ENCODE results near the gene MYO1E.

MYO1E gene

GRCh38 chr15:59256482-59256881 lies 116.2 kb downstream of the MYO1E start:
- DNase-seq = no peak

GRCh38 chr15:59255680-59256336 lies 116.9 kb downstream of the MYO1E start:
- no peak for DNase-seq

GRCh38 chr15:59252137-59252536 lies 120.5 kb downstream of the MYO1E start:
- DNase-seq = no peak

- no peak for DNase-seq
Measured at GRCh38 chr15:59251001-59251845, 121.4 kb downstream of the MYO1E start.

GRCh38 chr15:59250249-59250648 lies 122.4 kb downstream of the MYO1E start:
- no peak for DNase-seq

GRCh38 chr15:59249816-59250215 lies 122.9 kb downstream of the MYO1E start:
- DNase-seq = no peak

DNA sequence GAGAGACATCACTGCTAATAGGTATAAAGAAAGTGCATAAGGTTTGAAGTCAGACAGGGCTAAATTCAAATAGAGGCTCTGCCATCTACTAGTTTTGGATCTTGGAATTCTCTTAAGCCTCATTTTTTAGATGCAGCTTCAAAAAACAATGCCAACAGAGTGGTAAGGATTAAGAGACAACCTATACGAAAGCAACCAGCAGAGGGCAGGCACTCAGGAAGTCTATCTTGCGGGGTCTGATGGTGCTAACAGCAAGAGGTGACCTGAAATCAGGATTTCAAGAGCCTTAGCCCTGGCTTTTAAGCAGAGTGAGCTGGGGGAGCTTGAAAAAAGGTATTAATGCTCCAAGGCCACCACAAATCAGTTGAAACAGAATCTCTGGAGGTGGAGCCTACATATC lies 125.3 kb downstream of the MYO1E start:
- peak in 2 of 4 experiments; percentile 3 to 15 for DNase-seq

- no peak for DNase-seq
Measured at GRCh38 chr15:59245559-59245958, 127.1 kb downstream of the MYO1E start.

GRCh38 chr15:59244337-59244736 lies 128.3 kb downstream of the MYO1E start:
- no peak for DNase-seq

GRCh38 chr15:59243622-59244021 lies 129.0 kb downstream of the MYO1E start:
- DNase-seq = no peak

DNA sequence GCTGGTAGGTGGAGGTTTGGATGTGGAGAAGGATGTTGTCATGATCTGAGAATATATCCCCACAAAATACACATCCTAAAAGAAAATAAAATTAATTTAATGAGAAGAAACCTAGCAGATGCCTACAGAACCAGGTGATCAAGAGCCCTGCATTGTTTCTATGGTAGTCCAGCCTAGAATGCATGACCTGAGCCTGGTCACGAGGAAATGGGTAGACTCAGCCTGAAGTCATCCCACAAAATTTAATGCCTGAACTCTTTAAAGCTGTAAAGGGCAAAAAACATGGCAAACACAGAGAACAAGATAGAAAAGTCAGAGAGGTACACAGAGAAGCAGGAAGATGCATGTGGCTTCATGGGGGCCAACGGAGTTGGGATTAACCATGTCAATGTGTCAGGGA lies 130.0 kb downstream of the MYO1E start:
- DNase-seq = no peak

GRCh38 chr15:59240036-59240435 lies 132.6 kb downstream of the MYO1E start:
- DNase-seq = no peak

DNA sequence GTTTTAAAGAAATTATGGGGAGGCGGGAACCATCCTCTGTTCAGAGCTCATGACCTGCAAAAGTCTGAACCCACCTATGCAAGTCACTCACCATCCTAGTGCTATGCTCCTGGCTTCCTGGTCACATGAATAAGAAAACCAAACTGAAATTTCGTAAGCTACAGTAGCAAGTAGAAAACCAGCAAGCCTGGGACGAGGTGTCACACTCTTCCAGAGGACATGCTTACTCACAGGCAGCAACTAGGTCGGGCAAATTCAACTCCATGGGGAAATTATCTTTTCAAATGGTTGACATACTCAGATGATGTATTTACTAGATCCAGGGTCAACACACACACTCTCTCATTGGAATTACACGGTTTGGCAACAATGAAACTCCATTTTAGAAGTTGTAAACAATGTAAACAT lies 134.7 kb downstream of the MYO1E start:
- DNase-seq = no peak

DNA sequence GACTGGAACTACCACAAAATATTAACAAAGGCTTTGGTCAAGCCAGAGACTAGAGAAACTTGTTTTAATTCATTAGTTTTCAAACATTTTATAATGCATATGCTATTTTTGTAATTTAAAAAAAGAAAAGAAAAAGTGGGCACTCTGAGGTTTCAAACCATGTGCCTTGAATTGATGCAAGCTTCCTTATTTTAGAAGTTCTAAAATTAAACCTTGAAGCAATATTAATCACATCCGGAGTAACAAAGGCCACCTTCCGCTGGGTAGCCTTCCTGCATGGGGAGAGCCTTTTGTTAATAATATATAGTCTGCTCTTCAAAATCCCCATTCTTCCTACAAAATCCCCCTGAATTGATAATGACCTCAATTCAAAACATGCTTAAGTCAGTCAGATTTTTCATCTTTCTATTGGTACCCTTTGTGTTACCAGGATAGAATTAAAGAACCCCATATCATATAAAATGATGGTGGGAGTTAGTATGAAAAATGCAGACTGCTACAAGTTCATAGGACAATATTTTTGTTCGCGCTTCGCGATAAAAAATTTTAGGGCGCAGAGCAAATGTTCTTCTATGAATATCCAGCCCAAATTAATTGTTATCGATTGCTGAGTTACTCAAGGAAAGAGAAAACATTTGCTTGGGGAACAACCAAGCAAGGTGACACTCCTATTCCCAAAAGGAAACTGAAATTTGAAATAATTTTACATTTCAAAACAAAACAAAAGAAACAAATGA lies 135.4 kb downstream of the MYO1E start:
- no peak for DNase-seq

GRCh38 chr15:59236394-59236793 lies 136.3 kb downstream of the MYO1E start:
- no peak for DNase-seq

- no peak for DNase-seq
Measured at GRCh38 chr15:59232476-59232875, 140.2 kb downstream of the MYO1E start.

DNA sequence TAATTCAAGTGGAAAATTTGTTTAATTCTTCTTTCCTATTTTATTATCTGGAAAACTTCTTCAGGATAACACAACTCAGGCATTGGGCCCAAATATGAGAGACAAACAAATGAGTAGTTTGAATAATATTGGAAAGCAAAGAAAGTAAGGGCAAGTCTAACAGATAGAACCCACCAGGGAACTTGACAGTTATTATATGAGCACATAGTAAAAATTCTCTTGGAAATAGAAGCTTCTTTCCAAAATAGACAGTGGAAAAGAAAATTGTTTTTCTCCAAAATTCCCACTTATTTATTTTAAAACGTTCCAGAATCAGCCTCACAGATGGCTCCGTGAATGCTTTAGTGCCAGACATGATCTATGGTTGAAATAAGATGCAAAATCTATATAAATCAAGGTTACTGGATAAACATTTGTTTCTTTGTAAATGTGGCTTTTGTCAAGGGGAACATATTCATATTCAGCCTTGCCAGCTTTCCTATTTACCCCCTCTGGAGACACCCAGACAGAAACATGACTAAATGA lies 142.1 kb downstream of the MYO1E start:
- no peak for DNase-seq

- no peak for DNase-seq
Measured at GRCh38 chr15:59229453-59229852, 143.2 kb downstream of the MYO1E start.

DNA sequence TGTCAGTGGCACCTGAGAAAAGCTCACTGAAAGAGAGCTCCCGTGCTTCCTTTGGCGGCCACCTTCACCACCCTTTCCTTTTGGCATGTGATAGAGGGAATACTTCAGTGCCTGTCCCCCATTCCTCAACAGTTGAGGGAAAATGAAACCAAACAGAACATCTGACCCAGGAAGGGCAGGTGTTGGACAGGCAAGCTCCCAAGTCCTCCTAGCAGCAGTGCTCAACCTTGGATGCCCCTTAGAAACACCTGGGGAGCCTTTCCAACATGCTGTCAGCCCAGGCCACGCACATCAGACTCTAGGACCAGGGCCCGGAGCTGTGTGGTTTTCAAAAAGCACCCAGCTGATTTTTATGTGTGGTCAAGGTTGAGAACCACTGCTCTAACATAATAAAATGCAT lies 143.7 kb downstream of the MYO1E start:
- DNase-seq = no peak

DNA sequence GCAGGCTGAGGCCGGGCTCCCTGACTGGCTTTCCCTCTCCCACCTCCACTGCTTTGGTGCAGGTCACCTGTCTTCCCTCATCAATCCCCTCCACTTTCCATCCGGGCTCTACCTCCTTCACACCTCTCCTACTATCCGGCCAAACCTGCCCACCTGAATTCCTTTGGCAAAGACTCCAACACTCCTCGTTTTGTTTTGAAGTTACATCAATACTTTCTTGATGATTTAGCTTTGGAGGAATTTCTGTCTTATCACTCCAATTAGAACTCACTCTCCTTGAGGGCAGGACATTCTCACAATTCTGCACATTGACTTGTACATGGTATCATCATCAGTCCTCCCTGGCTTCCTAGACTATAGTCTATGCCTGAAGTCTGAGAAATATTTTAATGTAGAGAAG lies 145.7 kb downstream of the MYO1E start:
- DNase-seq = no peak

DNA sequence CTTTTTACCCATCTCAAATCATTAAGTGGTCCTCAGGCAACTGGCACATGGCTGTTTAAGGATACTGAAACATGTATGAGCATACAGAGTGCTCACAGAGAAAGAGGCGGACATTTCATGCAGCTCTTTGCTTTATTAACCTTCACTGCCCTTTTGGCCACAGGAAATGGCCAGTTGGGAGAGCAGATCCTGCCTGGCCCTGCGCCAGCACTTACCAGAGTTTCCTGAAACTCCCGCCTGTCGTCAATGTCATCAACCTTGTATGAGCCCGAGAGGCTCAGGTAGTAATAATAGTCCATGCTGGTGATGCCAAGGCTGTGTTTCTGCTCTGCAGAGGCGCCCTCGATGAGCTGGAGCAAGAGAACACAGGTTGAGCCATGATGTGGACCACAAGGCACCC lies 148.2 kb downstream of the MYO1E start:
- no peak for DNase-seq

DNA sequence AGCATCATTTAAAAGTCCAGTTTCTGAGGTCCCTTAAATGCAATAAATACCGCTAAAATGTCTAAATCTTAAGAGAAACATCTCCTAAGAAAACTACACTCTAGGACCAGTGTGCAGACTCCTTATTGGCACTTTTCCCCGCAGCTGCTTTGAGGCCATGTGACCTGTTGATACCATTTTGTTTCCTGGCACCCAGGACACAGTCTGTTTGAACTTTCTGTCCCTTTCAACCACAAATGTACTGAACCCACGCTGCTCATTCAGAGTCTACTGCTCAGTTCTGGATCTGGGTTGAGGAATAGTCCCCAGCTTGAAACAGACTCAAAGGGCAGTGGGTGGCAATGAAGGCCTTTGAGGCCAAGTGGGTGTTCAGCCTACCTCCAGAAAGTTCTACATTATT lies 148.9 kb downstream of the MYO1E start:
- DNase-seq = no peak

GRCh38 chr15:59222906-59223550 lies 149.6 kb downstream of the MYO1E start:
- no peak for DNase-seq
